ENCODE results near the gene ERBB3.
A peak's percentile ranks its signal among the peaks of the same experiment; 100 is the strongest.

The ERBB3 gene

DNA sequence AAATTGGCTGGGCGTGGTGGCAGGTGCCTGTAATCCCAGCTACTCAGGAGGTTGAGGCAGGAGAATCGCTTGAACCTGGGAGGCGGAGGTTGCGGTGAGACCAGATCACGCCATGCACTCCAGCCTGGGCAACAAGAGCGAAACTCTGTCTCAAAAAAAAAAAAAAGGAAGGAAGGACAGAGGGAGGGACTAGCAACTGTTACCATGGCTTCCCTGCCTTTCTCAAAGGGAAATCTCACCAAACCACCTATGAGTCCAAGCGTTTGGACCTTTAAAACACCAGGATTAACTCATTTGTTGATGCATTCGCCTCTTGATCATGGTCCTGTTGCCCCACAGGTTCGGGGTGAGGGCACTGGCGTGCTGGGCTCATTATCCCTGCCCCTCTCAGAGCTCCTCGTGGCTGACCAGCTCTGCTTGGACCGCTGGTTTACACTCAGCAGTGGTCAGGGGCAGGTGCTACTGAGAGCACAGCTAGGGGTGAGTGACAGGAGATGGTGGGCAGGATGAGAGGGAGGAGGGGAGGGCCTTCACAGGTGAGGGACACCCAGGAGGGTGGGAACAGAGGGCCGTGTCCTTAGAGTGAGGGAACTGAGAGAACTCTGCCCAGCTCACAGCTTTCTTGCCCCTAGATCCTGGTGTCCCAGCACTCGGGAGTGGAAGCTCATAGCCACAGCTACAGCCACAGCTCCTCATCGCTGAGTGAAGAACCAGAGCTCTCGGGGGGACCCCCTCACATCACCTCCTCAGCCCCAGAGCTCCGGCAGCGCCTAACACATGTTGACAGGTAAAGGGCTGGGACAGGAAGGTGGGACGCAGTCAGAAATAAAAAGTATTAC, 62.2 kb downstream of the ERBB3 start:
- no peak for DNase-seq

- DNase-seq: no peak
These were observed 63.3 kb downstream of the ERBB3 start for GRCh38 chr12:56143217-56143616.

GRCh38 chr12:56143870-56144269, 63.9 kb downstream of the ERBB3 start:
- no peak for DNase-seq

DNA sequence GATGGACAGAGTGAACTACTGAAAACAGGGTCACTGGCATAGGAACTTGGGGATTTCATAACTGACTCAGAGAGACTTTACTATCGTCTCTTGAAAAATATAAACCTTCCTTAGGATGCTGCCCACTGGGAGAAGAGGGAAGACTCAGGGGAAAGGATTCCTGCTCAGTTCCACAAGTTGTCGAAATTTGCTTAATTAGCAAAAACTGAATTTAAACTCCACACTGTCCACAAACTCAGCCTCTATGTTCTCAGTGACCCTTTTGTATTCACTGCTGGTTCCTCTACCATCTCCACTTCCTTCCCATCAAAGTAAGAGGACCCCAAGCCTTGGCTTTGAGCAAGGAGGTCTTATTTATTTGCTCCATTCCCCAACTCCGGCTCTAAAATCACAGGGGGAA, 65.3 kb downstream of the ERBB3 start:
- DNase-seq: no peak

GRCh38 chr12:56146492-56147460, 66.8 kb downstream of the ERBB3 start:
- DNase-seq: no peak

DNA sequence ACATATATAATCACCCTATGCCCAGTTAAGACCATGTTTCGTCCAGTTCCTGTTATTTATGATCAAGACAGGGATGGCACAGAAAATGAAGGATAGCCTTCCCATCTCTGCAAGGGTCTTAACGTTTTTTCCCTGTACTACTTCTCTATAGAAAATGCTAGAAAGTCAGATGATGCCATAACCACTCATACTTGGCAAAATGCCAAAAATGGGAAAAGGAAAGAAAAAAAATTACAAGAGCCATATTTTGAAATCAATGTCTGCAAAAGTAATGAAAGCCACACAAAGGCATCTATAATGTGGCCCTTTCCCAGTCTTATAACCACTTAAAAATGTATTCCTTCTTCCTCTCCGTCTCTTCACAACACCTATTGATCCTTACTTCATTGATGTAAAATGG, 70.6 kb downstream of the ERBB3 start:
- peak in 2 of 6 experiments; percentile 13 to 20 for DNase-seq

- peak; percentile 30 to 84 (median 70) for DNase-seq
These were observed 71.7 kb downstream of the ERBB3 start for GRCh38 chr12:56151672-56152131.

DNA sequence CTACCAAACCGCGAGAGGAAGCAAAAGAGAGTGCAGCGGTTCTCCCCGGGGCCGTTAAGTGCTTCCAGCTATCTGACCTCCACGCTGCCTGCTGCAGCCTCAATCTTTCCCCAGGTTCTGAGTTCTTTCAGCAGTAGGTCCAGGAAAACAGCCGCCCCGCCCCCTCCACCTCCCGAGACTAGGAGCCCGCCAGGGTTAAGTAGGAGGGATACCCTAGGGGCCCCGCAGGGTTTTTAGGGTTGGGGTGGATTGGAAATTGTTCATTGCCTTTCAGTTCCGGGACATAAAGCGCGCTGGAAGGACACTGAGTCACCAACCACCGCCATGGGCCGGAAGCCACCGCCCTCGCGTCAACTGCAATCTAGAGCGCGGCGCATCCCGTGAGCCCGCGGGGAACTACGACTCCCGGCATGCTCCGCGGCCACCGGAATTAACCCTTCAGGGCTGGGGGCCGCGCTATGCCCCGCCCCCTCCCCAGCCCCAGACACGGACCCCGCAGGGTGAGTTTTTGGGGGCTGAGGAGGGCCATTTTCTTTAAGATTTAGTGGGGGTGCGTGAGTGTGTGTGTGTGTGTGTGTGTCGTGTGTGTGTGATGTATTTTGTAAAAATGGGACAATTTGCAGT, 72.3 kb downstream of the ERBB3 start, which contains the start of gene MYL6B:
MYL6B (plus strand) TSS at position 456 of the 624 bp plus-strand sequence. CDS start 1,332 bp downstream, outside the sequence.
- DNase-seq: peak; percentile 74 to 87 (median 84)

All from stimulated activated naive CD4-positive, alpha-beta T cell (primary cell).